HFF-Myc (cell line): ENCODE measurements around the gene ENTR1.
A peak's percentile ranks its signal among the peaks of the same experiment; 100 is the strongest.

ENCODE experiments used
- DNase-seq: peaks from one replicate; pipeline ENCODE4 v3.0.0-alpha.2; 2011; ENCODE audit warnings: low read depth; ENCODE audit errors: extremely low read depth
- H3K4me3 ChIP-seq: replicated peaks from 2 replicates; pipeline ENCODE4 v1.5.1; 2011; ENCODE audit warnings: low read depth, mild to moderate bottlenecking, control low read depth, low read length
- TF ChIP-seq, protein P1 (sequence below): IDR thresholded peaks from 2 replicates; pipeline ENCODE4 v1.5.1; 2012; ENCODE audit warnings: mild to moderate bottlenecking, low read depth, low read length, control low read depth; ENCODE audit errors: missing control alignments

The ENTR1 gene

DNA sequence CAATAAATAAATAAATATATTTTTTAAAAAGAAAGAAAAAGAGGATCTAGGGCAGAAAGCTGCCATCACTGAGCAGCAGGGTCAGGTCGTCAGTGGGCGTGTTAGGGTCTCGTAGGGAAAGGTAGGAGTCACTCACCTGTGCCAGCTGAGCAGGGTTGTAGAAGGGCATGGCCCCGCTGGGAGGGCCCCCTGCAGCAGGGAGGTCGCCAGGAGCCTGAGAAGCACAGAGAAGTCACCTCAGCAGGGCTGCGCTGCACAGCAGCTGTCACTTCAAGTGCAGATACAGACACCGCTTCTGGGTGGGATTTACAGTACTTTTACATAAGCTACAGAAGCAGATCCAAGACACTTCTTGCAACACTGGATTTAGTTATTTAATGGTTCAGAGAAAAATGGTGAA lies 33.3 kb upstream of the ENTR1 start:
- no peak for DNase-seq
- H3K4me3 ChIP-seq: no peak overlapping the region
- TF ChIP-seq, protein P1, sequence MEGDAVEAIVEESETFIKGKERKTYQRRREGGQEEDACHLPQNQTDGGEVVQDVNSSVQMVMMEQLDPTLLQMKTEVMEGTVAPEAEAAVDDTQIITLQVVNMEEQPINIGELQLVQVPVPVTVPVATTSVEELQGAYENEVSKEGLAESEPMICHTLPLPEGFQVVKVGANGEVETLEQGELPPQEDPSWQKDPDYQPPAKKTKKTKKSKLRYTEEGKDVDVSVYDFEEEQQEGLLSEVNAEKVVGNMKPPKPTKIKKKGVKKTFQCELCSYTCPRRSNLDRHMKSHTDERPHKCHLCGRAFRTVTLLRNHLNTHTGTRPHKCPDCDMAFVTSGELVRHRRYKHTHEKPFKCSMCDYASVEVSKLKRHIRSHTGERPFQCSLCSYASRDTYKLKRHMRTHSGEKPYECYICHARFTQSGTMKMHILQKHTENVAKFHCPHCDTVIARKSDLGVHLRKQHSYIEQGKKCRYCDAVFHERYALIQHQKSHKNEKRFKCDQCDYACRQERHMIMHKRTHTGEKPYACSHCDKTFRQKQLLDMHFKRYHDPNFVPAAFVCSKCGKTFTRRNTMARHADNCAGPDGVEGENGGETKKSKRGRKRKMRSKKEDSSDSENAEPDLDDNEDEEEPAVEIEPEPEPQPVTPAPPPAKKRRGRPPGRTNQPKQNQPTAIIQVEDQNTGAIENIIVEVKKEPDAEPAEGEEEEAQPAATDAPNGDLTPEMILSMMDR: no peak

DNA sequence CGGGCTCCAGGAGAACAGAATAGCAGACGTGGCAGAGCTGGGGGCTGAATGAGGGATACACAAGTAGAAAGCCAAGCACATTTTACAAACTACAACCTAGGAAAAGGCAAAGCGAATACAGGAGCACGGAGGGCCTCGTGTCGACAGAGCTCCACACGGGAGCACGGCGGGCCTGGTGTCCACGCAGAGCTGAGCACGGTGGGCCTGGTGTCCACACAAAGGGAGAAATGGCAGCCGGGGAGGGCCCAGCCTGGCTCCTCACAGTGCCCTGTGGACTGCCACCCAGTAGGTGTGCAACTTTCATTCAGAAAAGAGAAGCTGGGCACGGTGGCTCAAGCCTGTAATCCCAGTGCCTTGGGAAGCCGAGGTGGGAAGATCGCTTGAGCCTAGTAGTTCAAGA lies 32.7 kb upstream of the ENTR1 start:
- no peak for DNase-seq
- TF ChIP-seq, protein P1: no peak
- H3K4me3 ChIP-seq: no peak overlapping the region

DNA sequence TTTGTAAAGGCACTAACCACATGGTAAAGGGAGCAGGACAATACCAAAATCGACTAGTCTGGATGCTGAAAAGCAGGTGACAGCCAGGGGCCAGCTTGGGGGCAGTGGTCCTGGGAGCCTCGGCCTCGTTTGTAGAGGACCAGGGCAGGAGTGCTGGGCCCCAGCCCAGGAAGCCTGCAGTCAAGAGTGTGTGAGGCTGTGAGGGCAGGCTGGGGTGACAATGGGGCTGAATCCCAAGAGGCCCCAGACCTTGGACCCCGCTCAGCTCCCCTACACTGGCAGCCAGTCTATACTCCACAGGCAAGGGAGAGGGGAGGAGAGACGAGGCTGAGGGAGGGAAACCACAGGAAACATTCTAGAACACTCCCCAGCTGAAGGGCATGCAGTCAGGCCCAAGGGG lies 31.9 kb upstream of the ENTR1 start:
- H3K4me3 ChIP-seq: no peak overlapping the region
- TF ChIP-seq, protein P1: no peak
- DNase-seq: no peak

DNA sequence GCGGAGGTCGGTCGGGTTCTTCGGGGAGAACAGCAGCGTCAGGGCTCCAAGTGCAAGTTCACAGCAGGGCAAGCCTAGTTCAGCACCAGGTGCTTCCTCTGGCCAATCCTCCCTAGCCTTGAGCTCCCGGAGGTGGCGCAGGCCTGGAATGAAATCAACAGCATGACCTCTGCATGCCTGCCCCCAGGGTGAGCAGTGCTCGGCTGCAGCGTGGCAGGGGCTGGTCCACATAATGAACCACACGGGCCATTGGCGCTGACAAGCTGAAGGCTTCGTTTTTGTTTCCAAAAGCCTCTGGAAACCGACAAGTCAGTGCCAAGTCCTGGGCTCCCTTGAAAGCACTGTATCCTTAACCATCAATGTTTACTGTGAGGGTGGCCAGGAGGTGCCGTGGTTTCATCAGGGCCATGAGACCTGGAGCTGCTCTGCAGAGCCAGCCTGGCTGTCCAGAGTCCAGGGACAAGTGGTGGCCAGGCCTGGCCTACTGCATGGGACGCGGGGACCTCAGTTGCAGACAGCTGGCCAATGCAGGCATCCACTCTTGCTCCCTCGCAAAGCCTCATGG lies 31.3 kb upstream of the ENTR1 start:
- DNase-seq: no peak
- no peak overlapping the region for H3K4me3 ChIP-seq
- TF ChIP-seq, protein P1: no peak

DNA sequence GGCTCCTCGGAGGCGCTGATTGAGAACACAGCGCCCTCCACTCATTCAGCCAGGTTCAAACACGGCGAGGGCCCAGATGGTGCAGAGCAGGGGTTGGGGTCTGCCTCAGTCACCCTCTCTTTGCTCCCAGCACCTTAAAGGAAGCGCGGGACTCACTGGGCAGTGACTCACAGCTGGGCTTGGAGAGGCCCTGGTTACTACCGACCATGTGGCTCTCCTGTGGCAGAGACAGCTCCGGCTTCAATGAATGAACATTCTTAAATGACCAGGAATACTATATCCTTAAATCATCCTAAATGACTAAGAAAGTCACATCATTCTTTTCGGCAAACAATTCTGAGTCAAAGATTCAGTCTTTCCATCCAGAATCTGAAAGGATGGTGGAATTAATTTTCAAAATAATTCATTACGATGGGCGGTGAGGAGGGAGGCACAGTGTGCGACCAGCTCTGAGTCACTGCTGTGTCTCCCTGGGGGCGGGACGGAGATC lies 30.8 kb upstream of the ENTR1 start:
- TF ChIP-seq, protein P1: no peak
- no peak for DNase-seq
- H3K4me3 ChIP-seq: no peak overlapping the region

DNA sequence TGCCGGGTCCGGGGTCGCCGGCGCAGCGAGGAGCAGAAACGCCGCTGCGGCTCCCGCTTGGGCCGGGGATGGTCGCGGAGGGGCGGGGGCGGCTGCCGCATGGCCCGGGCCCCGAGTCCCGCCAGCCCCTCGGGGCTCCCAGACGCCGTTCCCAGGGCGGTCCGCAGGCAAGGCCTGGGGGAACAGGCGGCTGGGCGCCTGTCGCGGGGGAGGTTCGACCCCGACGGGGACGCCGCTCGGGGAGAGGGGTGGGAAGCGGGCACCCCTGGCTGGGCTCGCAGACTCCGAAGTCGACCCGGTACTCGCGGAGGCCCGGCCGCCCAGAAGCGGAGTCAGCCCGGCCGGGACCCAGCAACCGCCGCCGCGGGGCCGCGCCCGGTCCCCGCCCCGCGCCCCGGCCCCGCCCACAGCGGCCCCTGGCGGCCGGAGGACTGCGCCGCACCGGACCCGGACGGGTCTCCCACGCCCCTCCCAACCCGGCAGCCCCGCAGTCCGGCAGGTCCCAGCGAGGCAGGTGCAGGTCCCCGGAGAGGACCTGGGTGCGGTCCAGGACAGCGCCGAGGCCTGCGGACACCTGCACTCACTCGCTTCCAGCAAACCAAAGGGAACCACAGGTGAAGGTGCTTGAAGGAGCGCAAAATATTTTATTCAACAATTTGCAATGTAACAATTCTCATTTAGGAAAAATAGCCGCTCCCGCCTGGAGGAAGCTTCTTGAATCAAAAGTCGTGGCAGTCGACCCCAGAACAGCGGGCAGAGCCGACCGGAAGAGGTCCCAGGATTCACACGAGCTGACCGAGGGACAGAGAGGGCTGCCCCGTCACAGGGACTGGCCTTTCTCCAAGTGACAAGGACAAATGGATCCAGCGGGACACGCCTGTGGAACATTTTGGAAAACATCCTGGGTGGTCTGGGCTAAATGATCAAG lies 29.3 kb upstream of the ENTR1 start, which contains the start of gene INPP5E:
TSS of gene INPP5E (minus strand) at position 365 of the 928 bp plus-strand sequence. CDS start 426 bp downstream, outside the sequence.
- DNase-seq: no peak
- TF ChIP-seq, protein P1: peak; percentile 52
- peak within 1 kb of the TSS; percentile 79 for H3K4me3 ChIP-seq
